HG03575 (cell line): Measurements from ENCODE around the gene BNC2.
"Not testable (repeated sequence)": the region's sequence is repeated elsewhere in the genome, so short reads cannot be mapped to it uniquely, and the experiment has no call there.

ENCODE experiments used
- ATAC-seq: cut with Tn5 transposase; IDR thresholded peaks from one replicate; pipeline ENCODE4 v1.9.1; 2021; ENCODE audit not compliant: unreplicated experiment, insufficient number of reproducible peaks, low FRiP score; ENCODE audit errors: extremely low read depth

The BNC2 gene

GRCh38 chr9:16870596-16871335 lies at the start of gene BNC2:
Gene BNC2, minus strand, starts transcription at chr9:16870670. Its CDS starts 22 bp downstream, at chr9:16870648.
- no peak for ATAC-seq

- no peak for ATAC-seq
These were observed 48.5 kb upstream of the BNC2 start for GRCh38 chr9:16918920-16919319.

GRCh38 chr9:16915126-16915831 lies 44.8 kb upstream of the BNC2 start:
- ATAC-seq = no peak

GRCh38 chr9:16912197-16912596 lies 41.7 kb upstream of the BNC2 start:
- ATAC-seq = no peak

- ATAC-seq = not testable (repeated sequence)
These were observed 37.7 kb upstream of the BNC2 start for GRCh38 chr9:16908206-16908605.

GRCh38 chr9:16904655-16905054 lies 34.2 kb upstream of the BNC2 start:
- no peak for ATAC-seq

GRCh38 chr9:16901590-16901989 lies 31.1 kb upstream of the BNC2 start:
- no peak for ATAC-seq

- ATAC-seq = no peak
These were observed 29.1 kb upstream of the BNC2 start for GRCh38 chr9:16899606-16900005.

GRCh38 chr9:16898464-16898863 lies 28.0 kb upstream of the BNC2 start:
- ATAC-seq = no peak

GRCh38 chr9:16888594-16888993 lies 18.1 kb upstream of the BNC2 start:
- no peak for ATAC-seq

GRCh38 chr9:16885931-16886330 lies 15.5 kb upstream of the BNC2 start:
- no peak for ATAC-seq

- ATAC-seq = no peak
These were observed 14.6 kb upstream of the BNC2 start for GRCh38 chr9:16884952-16885513.

GRCh38 chr9:16884373-16884772 lies 13.9 kb upstream of the BNC2 start:
- ATAC-seq = no peak

GRCh38 chr9:16883586-16883985 lies 13.1 kb upstream of the BNC2 start:
- ATAC-seq = no peak

GRCh38 chr9:16882440-16882839 lies 12.0 kb upstream of the BNC2 start:
- ATAC-seq = not testable (repeated sequence)

- no peak for ATAC-seq
These were observed 8.9 kb upstream of the BNC2 start for GRCh38 chr9:16879416-16879815.

GRCh38 chr9:16877256-16877655 lies 6.8 kb upstream of the BNC2 start:
- no peak for ATAC-seq

- ATAC-seq = no peak
These were observed 2.8 kb upstream of the BNC2 start for GRCh38 chr9:16873126-16873802.

GRCh38 chr9:16871336-16872151 lies 1.1 kb upstream of the BNC2 start:
- no peak for ATAC-seq
